Measurements from ENCODE around the gene AP5S1.
"Not testable (repeated sequence)": the region's sequence is repeated elsewhere in the genome, so short reads cannot be mapped to it uniquely, and the experiment has no call there.

The AP5S1 gene

DNA sequence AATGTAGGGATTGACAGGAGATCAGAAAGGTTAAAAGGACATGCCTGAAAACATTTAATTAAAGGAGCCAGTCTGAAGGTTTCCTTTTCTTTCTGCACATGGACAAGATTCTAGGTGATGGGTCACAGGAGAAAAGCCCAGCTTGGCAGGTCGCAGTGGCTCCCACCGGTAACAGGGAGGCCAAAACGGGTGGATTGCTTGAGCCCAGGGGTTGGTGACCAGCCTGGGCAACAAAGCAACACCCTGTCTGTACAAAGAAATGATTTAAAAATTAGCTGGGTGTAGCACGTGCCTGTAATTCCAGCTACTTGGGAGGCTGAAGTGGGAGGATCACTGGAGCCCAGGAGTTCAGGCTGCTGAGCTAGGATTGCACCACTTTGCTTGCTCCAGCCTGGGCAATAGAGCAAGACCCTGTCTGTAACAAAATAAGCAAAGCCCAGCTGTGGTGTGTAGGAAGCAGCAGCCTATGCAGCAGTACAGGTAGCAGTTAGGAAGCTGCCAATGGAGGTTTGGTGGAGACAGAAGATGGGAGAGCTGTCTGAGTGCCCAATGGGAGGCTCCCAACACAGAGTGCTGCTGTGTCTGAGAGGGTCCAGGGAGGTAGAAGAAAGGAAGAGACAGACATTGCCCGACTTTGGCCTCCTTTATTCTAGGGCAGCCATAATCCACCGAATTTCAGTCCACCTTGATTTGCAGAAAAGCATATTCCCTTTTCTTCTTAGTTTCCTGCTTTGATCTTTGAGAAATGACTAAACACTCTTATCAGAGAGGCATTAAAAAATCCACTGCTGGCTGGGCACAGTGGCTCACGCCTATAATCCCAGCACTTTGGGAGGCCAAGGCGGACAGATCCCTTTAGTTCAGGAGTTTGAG, 7.1 kb upstream of the AP5S1 start:
- no peak for DNase-seq (ENCODE audit: low read depth)

DNA sequence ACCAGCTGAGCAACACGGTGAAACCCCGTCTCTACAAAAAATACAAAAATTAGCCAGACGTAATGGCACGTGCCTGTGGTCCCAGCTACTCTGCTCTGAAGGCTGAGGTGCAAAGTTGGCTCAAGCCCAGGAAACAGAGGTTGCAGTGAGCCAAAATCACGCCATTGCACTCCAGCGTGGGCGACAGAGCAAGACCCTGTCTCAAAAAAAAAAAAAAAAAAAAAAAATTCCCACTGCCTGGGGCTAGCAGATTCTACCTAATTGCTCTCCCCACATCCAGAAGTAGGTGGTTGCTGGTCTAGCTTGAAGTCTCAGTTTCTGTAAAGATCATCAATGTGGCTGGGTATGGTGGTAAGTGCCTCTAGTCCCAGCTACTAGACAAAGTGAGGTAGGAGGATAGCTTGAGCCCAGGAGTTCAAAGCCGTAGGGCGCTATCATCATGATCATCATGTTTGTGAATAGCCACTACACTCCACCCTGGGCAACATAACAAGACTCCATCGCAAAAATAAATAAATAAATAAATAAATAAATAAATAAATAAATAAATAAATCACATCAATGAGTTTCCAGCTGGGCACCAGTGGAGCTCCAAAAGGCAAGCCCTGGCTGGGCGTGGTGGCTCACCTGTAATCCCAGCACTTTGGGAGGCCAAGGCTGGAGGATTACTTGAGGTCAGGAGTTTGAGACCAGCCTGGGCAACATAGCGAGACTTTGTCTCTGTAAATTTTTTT, 6.3 kb upstream of the AP5S1 start:
- no peak for DNase-seq (ENCODE audit: low read depth)

DNA sequence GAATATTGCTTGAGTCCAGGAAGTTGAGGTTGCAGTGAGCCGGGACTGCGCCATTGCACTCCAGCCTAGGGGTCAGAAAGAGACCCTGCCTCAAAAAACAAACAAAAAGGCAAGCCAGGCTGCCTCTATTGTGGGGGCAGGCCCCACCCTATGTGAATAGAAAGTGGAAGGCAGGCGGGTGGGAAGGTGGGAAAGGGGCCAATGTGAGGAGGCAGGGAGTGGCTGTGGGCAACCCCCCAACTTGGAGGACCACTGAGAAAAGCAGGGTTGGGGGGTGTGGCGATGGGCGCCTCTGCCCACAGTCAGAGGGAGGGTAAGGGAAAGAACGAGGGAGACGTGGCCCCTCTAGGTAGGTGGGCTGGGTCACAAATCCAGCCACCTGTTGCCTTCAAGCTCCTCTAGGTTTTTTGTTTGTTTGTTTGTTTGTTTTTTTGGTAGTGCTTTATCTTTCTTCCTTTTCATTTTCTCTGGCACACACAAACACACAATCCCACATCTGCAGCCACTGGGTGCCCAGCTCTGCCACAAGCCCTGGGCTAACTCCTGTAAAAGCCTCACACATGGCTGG, 5.3 kb upstream of the AP5S1 start:
- no peak for DNase-seq (ENCODE audit: low read depth)

DNA sequence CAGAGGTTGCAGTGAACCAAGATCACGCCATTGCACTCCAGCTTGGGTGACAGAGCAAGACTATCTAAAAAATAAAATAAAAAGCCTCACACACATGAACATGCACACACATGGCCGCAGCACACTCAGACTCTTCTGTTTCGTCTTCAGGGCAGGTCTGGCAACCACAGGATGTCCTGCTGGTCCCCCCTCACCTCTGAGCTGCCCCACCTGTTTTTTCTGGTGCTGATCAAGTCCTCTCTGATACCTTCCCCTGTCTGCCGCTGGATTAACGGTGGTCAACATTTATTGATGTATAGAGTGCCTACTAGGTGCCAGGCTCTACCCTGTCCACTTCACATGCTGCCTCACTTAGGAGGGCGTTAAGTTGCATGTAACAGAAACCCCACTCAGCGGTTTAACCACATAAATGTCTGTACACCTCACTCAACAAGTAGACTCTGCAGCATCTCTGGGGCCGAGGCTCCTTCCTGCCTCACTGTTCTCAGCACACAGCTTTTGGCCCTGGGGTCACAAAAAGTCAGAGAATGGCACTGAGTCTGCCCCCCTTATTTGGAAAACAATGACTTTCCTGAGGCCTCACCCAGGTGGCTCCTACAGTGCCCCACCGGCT, 4.5 kb upstream of the AP5S1 start:
- DNase-seq (ENCODE audit: low read depth): no peak

DNA sequence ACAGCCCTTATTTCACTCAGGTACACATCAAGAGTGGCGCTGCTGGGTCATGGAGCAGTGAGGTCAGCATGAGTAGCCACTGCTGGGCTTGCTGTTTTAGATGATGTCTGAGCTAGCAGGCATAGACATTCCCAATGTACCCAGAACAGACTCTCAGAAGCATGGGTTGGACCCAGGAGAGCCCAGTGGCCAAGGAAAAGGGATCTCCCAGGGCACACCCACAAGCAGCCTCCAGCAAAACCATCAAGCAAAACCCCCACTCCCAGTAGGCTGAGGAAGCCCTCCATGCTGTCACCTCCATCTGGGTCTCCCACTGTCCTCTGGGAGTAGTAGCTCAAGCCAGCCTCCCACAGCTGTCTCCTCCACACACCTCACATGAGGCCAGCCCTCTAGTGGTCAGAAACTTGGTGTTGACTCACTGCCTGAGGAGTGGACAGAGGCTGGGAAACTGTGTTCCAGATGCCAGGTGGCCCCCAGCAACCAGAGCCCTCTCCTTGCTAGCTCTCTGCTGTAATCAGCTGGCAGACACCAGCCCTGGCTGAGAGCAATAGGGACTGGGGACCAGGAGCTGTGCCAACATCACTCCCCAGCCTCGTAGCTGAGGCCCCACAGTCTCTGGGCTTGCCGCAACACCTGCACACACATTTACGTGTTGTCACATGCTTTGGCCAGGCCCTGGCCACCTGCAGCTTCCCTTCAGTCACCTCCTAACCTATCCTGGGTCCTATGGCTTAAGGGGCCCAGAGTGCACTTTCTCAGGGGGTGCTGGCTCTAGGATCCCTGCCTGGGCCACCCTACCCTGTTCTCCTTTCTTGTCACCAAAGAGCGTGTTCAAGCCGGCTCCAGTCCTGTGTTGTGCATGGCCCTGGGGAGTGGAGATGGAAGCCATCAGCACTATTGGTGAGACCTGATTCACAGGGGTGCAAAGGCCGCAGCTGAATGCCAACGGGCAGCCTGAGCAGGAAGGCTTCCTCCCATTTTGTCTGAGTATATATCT, 1.9 kb upstream of the AP5S1 start:
- DNase-seq (ENCODE audit: low read depth): no peak

DNA sequence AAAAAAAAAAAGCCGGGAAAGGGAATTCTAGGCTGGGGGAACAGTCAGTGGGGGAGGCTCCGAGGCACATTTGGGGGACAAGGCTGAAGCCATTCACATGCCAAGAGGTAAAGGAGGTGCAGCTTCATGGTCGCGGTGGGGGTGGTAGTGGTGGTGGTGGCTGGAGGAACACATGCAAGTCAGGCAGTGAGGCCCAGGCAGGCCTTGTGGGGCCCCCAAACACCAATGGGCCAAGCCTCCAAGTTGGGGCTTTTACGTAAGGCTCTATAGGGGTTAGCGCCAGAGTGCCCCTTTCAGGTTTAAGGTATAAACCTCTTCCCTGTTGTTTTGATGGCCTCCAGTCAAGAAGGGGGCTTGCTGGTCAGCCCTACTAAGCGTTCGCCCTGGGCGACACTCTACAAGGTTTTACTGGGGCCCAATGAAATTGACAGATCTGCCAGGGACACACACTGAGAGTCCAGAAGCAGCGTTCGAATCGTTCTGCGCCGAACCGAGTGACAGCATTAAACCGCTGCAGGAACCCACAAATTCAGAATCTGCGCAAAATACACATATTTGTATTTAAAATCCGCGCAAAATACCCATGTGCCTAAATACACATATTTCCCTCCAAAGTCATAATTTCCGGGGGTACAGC, 818 bp upstream of the AP5S1 start:
- DNase-seq (ENCODE audit: low read depth): no peak

DNA sequence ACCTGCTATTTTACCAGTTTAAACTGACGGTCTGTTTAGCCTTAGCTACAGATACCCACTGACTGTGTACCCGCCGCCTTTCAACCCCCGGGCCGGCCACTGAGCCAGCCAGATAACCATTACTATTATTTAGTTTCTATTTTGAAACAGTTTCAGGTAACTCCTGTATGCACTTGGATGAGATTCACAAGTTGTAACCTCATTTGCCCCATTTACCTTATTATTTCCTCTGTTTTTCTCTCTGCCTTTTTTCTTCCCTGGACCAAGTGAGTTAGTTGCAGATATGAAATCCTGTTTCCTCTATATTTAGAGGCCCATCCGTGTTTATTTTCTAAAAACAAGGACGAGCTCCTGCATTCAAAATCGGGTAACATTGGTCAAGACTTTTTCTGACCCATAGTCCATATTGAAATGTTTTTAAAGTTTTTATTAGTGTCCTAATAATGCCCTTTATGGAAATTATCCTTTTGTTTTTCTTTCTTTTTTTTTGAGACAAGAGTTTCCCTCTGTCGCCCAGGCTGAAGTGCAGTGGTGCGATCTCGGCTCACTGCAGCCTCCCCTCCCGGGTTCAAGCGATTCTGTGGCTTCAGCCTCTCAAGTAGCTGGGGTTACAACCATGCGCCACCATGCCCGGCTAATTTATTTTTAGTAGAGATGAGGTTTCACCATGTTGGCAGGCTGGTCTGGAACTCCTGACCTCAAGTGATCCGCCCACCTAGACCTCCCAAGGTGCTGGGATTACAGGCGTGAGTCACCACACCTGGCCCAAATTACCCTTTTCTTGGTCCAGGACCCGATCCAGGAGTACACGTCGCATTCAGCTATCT, 767 bp downstream of the AP5S1 start:
- DNase-seq (ENCODE audit: low read depth): no peak

DNA sequence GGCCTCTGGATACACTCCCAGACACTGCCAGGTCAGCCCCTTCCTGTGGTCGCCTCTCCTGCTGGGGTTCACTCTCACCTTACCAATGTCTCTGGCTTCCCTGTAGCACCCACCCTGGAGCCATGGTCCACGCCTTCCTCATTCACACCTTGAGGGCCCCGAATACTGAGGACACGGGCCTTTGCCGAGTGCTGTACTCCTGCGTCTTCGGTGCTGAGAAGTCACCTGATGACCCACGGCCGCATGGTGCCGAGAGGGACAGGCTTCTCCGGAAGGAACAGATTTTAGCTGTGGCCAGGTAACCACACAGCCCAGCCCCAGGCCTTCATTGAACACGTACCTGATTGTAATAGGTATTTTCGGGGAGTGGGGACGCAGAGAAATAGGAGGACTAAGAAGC, 1.6 kb downstream of the AP5S1 start:
- no peak for DNase-seq (ENCODE audit: low read depth)

DNA sequence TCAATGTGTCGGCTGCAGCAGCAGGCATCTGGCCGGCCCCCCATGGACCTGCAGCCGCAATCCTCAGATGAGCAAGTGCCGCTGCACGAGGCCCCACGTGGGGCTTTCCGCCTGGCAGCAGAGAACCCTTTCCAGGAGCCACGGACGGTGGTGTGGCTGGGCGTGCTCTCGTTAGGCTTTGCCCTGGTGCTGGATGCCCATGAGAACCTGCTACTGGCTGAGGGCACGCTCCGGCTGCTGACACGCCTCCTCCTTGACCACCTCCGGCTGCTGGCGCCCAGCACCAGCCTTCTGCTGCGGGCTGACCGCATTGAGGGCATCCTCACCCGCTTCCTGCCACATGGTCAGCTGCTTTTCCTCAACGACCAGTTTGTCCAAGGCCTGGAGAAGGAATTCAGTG, 3.5 kb downstream of the AP5S1 start:
- DNase-seq (ENCODE audit: low read depth): no peak

DNA sequence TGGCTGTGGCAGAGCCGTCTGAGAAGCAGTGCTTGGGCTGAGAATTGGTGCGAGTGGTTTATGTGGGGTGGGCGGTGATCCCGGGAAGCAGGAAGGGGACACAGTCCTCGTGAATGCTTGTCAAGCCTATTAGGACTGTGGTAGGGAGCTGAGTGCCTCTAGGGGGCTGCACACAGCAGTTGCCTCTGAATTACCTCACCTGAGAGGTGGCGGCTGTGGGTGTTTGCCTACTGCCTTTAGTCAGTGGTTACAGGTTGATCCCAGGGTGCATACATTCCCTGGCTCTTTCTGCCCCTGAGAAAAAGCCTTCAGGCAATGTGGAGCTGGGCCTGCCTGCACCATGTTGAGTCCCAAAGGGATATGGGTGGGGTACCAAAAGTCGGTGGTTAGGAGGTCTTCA, 5.2 kb downstream of the AP5S1 start:
- DNase-seq (ENCODE audit: low read depth): no peak

DNA sequence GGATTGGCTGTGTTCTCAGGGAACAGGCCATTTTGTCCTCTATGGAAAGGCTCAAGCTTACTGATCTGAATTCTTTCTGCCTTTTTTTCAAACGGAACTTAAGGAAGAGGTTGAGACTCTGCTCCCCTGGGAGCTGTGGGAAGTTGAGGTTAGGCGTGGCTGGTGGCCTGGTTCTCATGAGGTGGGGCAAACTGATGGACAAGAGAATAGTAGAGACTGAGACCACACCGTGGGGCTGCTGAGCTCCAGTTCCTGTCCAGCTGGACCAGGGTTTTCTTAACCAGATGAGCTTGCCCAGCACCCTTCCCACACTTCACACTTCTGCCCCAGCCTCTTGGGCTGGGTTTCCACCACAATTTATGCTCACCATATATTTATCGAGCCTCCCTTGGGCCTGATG, 6.1 kb downstream of the AP5S1 start:
- no peak for DNase-seq (ENCODE audit: low read depth)

DNA sequence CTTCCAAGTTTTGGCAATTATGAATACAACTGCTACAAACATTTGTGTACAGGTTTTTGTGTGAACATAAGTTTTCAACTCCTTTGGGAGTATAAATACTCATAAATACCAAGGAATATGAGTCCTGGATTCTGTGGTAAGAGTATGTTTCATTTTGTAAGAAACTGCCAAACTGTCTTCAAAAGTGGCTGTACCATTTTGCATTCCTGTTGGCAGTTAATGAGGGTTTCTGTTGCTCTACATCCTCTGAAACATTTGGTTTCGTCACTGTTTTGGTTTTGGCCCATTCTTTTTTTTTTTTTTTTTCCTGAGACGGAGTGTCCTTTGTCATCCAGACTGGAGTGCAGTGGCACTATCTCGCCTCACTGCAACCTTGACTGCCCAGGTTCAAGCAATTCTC, 8.5 kb downstream of the AP5S1 start:
- DNase-seq (ENCODE audit: low read depth): no peak

DNA sequence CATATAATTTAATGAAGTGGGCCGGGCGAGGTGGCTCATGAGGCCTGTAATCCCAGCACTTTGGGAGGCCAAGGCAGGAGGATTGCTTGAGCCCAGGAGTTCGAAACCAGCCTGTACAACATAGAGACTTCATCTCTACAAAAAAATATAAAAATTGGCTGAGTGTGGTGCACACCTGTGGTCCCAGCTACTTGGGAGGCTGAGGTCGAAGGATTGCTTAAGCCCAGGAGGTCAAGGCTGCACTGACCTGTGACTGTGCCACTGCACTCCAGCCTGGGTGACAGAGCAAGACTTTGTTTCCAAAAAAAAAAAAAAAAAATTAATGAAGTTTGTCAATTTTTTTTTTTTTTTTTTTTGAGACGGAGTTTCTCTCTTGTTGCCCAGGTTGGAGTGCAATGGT, 9.5 kb downstream of the AP5S1 start:
- not testable (repeated sequence) for DNase-seq (ENCODE audit: low read depth)

DNA sequence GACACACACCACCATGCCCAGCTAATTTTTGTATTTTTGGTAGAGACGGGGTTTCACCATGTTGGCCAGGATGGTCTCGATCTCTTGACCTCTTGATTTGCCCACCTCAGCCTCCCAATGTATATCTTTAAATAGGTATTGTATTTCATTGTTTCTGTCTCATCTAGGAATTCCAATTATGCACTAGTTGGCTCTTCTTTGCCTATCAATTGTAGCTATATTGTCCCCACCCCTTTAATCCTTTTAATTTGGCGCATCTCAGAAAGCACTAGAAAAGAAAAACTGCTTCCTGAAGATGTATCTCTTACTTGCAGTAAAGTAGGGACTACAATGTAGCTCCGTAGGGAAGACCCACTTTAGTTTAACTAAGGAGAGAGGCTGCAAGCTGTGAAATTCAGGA, 15.8 kb downstream of the AP5S1 start:
- no peak for DNase-seq (ENCODE audit: low read depth)

DNA sequence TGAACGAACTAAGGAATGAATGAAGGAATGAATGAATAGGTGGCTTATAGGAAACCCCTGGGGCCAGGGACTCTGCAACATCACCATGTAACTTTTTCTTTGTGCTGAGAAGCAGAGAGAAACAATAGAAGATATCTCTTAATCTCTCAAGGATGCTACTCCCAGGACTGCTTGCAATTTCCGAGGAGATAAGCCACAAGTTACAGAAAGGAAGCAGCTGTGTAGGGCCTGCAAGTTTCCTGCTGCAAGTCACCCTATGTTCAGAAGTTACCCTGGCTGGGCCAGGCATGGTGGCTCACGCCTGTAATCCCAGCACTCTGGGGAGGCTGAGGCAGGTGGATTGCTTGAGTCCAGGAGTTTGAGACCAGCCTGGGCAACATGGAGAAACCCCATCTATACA, 19.0 kb downstream of the AP5S1 start:
- no peak for DNase-seq (ENCODE audit: low read depth)

DNA sequence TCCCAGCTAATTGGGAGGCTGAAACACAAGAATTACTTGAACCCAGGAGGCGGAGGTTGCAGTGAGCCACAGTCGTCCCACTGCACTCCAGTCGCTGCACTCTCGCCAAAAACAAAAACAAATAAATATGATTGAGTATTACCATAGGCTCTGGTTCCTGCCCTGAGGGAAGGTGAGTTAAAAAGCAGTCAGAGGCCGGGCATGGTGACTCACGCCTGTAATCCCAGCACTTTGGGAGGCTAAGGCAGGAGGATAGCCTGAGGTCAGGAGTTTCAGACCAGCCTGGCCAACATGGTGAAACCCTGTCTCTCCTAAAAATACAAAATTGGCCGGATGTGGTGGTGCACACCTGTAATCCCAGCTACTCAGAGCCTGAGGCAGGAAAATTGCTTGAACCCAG, 19.9 kb downstream of the AP5S1 start:
- DNase-seq (ENCODE audit: low read depth): not testable (repeated sequence)

DNA sequence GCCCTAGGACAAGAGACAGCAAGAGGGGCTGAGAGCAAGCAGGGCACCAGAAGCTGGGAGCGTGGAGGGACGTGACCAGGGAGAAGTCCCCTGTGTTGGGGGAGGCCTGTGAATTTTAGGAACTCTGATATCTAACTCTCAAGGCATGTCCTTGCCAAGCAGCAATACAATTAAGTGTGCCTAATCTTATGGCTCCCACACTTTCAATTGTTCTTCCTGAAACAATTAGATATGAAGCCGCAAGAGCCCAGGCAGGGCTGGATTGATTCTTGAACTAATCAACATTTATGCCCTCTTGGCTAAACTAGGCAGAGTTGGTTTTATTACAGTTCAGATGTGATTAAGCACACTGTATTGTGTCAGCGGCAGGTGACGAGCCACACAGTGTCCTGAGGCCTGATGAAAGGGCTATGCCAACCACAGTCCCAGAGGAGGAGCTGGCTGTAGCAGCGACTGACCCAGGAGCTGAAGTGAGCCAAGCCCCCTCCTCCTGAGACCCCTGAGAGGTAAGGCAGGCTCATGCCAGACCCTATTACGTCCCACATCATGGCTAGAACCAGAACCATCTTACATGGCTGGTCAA, 22.1 kb downstream of the AP5S1 start:
- DNase-seq (ENCODE audit: low read depth): no peak

DNA sequence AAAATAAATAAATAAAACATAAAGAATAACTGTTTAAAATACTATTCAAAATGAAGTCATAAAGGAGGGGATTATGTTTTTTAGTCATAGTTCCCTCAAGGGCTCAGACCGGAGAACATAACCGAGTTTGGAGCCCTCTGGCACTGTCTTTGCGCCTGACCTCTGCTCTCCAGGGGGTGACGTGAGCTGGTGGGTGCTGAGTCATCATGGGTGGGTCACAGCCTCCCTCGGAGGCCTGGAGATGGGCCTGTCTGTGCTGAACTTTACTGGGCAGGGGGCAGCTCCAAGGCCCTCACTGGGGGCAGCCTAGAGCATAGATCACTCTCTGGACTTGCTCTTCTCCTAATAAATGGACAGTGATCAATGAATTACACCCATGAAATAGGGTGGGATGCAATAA, 23.1 kb downstream of the AP5S1 start:
- DNase-seq (ENCODE audit: low read depth): no peak

DNA sequence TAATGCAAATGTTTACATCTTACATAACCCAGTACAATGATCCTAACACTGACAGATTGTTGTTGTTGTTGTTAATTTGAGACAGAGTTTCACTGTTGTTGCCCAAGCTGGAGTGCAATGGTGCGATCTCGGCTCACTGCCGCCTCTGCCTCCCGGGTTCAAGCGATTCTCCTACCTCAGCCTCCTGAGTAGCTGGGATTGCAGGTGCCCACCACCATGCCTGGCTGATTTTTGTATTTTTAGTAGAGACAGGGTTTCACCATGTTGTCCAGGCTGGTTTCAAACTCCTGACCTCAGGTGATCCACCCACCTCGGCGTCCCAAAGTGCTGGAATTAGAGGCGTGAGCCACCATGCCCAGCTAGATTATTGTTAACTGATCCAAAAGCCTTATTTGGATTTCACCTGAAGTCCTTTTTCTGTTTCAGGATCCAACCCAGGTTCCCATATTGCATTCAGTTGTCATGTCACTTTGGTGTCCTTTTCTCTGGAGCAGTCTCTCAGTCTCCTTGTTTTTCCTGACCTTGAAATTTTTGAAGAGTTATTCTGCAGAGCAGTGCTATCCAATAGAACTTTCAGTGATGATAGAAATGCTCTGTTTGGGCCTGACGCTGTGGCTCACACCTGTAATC, 23.8 kb downstream of the AP5S1 start:
- not testable (repeated sequence) for DNase-seq (ENCODE audit: low read depth)
